Measurements from ENCODE around the gene LTBP2. TPM values are rescaled to one million over a fixed set of nuclear protein-coding genes. Genes with fewer than 3 reads are reported as not detected.
A peak's percentile ranks its signal among the peaks of the same experiment; 100 is the strongest.

LTBP2 gene
- total RNA-seq, 3 donors from 2014 or later (not counting 1 experiment from before 2014, with no cell fraction given) = 2.1 to 3.7 (median 3.0) TPM

DNA sequence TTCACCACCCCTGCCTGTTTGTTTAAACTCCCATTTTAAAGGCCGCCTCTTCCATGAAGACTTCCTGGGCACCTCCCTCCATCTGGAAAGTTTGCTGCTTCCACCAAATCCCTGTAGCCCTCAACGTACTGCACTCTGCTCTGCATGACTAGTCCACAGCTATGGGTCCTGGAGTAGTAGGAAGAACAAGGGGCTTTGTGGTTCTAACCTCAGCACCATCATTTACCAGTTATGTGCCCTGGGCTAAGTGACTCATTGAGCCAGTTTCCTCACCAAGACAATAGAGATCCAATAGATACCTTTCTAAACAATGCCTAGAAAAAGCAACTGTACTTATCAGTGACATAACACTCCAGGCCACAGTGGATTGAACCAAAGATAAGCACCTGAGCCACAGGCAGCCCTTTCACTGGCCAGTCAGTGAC lies 8.5 kb upstream of the LTBP2 start:
- TF ChIP-seq CTCF (IDR thresholded peaks at IDR 0.05) = no peak
- H3K27ac Mint-ChIP-seq = peak overlapping the region; percentile 91 to 97
- DNase-seq = peak in 1 of 2 donors; percentile 50
- 60% methylated on average over 2 of the region's 2 CpGs for WGBS (ENCODE audit: insufficient coverage)
- H3K27me3 Mint-ChIP-seq (ENCODE audit: low read depth in 2 of 2) = peaks cover 0 to 5% of the 10 kb centered on the region in 2 donors
- H3K4me1 ChIP-seq (ENCODE audit: control insufficient read depth, insufficient read depth, low read length) = peaks cover 77% of the 10 kb centered on the region
- no peak overlapping the region for H3K4me3 ChIP-seq (ENCODE audit: low read length)
- H3K4me1 Mint-ChIP-seq = peaks cover 77 to 87% of the 10 kb centered on the region in 2 donors
- no peaks in the 10 kb centered on the region for H3K36me3 Mint-ChIP-seq
- ATAC-seq = peak; percentile 12 to 23 (median 16)
- no peaks in the 10 kb centered on the region for H3K9me3 Mint-ChIP-seq
- intact Hi-C loops (cut with micrococcal nuclease) = no loop called here
- H3K36me3 ChIP-seq (ENCODE audit: control insufficient read depth, insufficient read depth, low read length) = no peaks in the 10 kb centered on the region
- H3K27me3 ChIP-seq (ENCODE audit: control insufficient read depth, insufficient read depth, low read length) = no peaks in the 10 kb centered on the region
- no peaks in the 10 kb centered on the region for H3K9me3 ChIP-seq (ENCODE audit: control insufficient read depth, insufficient read depth, low read length)
- H3K4me3 Mint-ChIP-seq = peak overlapping the region; percentile 83
- no peak overlapping the region for H3K27ac ChIP-seq (ENCODE audit: low read length)

DNA sequence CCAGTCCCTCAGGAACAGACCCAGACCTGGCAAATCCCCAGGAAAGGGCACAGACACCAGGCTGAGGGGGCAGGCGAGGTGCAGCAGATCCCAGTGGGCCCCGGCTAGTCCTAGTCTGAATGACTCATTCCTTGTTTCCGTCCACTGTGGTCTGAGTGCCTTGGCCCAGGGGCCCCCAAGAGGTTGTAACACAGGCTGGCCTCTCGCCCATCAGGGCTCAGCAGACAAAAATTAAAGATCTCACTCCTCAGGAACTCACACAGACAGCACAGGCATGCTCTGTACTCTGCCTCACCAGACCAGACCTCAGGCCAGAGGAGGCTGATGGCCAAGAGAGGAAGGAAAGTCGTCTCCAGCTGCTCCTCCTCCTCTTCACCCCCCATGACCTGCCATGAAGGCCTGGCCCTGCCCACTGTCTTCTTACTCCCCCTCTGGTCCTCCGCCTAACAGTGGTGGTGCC lies 7.7 kb upstream of the LTBP2 start:
- intact Hi-C loops (cut with micrococcal nuclease) = loop anchor here (2.0 to 10.0 kb wide), 4 partner anchors 127 to 675 kb away; partner anchors contain the start of genes ISCA2, NPC2 and YLPM1
- H3K27ac ChIP-seq (ENCODE audit: low read length) = peak overlapping the region; percentile 84

DNA sequence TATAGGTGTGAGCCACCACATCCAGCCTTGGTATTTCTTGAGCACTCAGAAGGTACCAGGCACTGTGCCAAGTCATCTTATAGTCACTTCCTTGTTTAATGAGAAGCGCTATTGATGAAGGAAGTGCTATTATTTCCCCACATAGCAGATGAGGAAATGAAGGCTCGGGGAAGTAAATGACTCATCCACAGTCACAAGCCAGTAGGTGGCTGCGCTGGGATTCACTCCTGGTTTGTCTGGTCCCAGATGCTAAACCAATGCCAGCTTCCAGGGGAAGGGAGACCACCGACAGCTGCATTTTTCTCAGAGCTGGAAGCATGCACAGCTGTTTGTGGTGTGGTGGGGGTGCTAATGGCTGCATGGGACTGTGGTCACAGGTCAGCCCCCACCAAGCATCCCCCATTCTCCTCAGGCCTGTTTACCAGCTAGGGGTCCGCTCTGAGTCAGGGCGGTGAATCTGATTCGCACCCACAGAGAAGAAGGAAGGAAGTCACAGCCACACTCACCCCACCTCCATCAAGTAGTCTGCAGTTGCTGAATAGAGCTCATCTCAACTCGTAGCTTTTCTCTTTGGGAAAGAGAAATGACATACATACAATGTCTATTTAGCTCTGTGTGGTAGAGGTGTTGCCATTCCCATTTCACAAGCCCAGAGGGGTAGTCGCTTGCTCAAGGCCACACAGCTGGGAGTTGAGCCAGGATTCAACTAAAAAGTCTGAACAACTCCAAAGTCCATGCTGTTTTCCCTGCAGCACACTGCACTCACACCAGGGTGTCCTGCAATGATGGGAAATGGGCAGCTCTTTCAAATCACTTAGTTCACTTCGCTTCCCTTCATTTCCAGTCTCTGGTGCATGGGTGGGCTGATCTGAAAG lies 6.3 kb upstream of the LTBP2 start:
- DNase-seq (peak; percentile 86 to 92), ATAC-seq (peak; percentile 74 to 91 (median 89))
- peaks cover 0 to 2% of the 10 kb centered on the region in 2 donors for H3K27me3 Mint-ChIP-seq (ENCODE audit: low read depth in 2 of 2)
- H3K27ac Mint-ChIP-seq = peak overlapping the region; percentile 91 to 97
- Histone ChIP-seq H3K27ac (ENCODE audit: low read length) (peak overlapping the region; percentile 84), H3K9me3 (ENCODE audit: control insufficient read depth, insufficient read depth, low read length) (no peaks in the 10 kb centered on the region), H3K4me1 (ENCODE audit: control insufficient read depth, insufficient read depth, low read length) (peaks cover 82% of the 10 kb centered on the region), H3K36me3 (ENCODE audit: control insufficient read depth, insufficient read depth, low read length) (no peaks in the 10 kb centered on the region), H3K4me3 (ENCODE audit: low read length) (no peak overlapping the region), H3K27me3 (ENCODE audit: control insufficient read depth, insufficient read depth, low read length) (no peaks in the 10 kb centered on the region)
- no peaks in the 10 kb centered on the region for H3K36me3 Mint-ChIP-seq
- WGBS (ENCODE audit: insufficient coverage) = 7% methylated on average over 8 of the region's 10 CpGs
- intact Hi-C loops (cut with micrococcal nuclease) = loop anchor here (1.0 to 10.0 kb wide), 7 partner anchors 44 to 676 kb away; partner anchors contain the start of genes EIF2B2, ISCA2, NPC2 and YLPM1
- H3K4me3 Mint-ChIP-seq = peak overlapping the region; percentile 83
- no peaks in the 10 kb centered on the region for H3K9me3 Mint-ChIP-seq
- H3K4me1 Mint-ChIP-seq = peaks cover 82 to 92% of the 10 kb centered on the region in 2 donors
- TF ChIP-seq CTCF (IDR thresholded peaks at IDR 0.05) = no peak

More for the DNA sequence above, 7.7 kb upstream of the LTBP2 start:
- TF ChIP-seq CTCF (IDR thresholded peaks at IDR 0.05) = no peak
- no peak for ATAC-seq
- Histone ChIP-seq H3K27me3 (ENCODE audit: control insufficient read depth, insufficient read depth, low read length) (no peaks in the 10 kb centered on the region), H3K36me3 (ENCODE audit: control insufficient read depth, insufficient read depth, low read length) (no peaks in the 10 kb centered on the region), H3K4me1 (ENCODE audit: control insufficient read depth, insufficient read depth, low read length) (peaks cover 82% of the 10 kb centered on the region), H3K9me3 (ENCODE audit: control insufficient read depth, insufficient read depth, low read length) (no peaks in the 10 kb centered on the region), H3K4me3 (ENCODE audit: low read length) (no peak overlapping the region)
- Mint-ChIP-seq H3K4me3 (peak overlapping the region; percentile 83), H3K9me3 (no peaks in the 10 kb centered on the region), H3K27me3 (ENCODE audit: low read depth in 2 of 2) (peaks cover 0 to 5% of the 10 kb centered on the region in 2 donors), H3K4me1 (peaks cover 82 to 92% of the 10 kb centered on the region in 2 donors), H3K36me3 (no peaks in the 10 kb centered on the region), H3K27ac (peak overlapping the region; percentile 91 to 97)
- 73% methylated on average over 5 of the region's 6 CpGs for WGBS (ENCODE audit: insufficient coverage)
- DNase-seq = no peak
